Mucosa of descending colon (tissue), 3 donors: Measurements from ENCODE around the gene NT5C. TPM values are rescaled to one million over a fixed set of nuclear protein-coding genes. Genes with fewer than 3 reads are reported as not detected.
A peak's percentile ranks its signal among the peaks of the same experiment; 100 is the strongest.

Source experiments
- ATAC-seq: fragments of 200-7000 bp; cut with Tn5 transposase; one replicate; pipeline ENCODE4 v1.9.1; 2020; ENCODE audit warnings: mild to moderate bottlenecking, moderate library complexity
- DNase-seq, 3 donors: peaks; one replicate each; pipeline ENCODE4 v3.0.0-alpha.2; 2020
- H3K36me3 ChIP-seq: fragments of 200-600 bp; one replicate; pipeline ENCODE4 v1.8.0; 2021; ENCODE audit warnings: low read depth, mild to moderate bottlenecking
- H3K4me1 ChIP-seq: fragments of 200-600 bp; one replicate; pipeline ENCODE4 v1.8.0; 2021; ENCODE audit warnings: low read depth, mild to moderate bottlenecking
- H3K4me3 ChIP-seq: fragments of 200-600 bp; one replicate; pipeline ENCODE4 v1.8.0; 2021; ENCODE audit warnings: mild to moderate bottlenecking
- H3K9me3 ChIP-seq: fragments of 200-600 bp; one replicate; pipeline ENCODE4 v1.8.0; 2021; ENCODE audit warnings: mild to moderate bottlenecking
- CTCF ChIP-seq: fragments of 200-600 bp; IDR thresholded peaks from one replicate; pipeline ENCODE4 v1.8.0; 2022; ENCODE audit warnings: antibody characterized with exemption, mild to moderate bottlenecking
- intact Hi-C, 2 donors: fragments of 100-400 bp; cut with DNase I in 1 of 2; cut with micrococcal nuclease in 1 of 2; formaldehyde crosslinking; loops; one replicate each; pipeline versions ENCODE4 v1.11.0 to v1.11.1; 2022; cut with DNase I, micrococcal nuclease
- total RNA-seq, 3 donors: library from RNA; stranded (reverse); fragmentation: NEBNext Ultra II Directional in 2 of 3; extraction: Animal tissue kit (Norgen Biotek cat#: 25700) in 2 of 3; gene quantifications; one replicate each; pipeline versions ENCODE4 v1.2.1 to v1.2.4, GENCODE V29; 2021 to 2023
- donor health status: DM: no; HTN: no; CAD: no; lungs with moderate emphysema.
- donor health status: DM: no; HTN: no; CAD: no.
- donor health status: DM: no; HTN: yes; CAD: no.

Gene NT5C
- total RNA-seq, 3 donors from 2014 or later: 57.2 to 97.6 (median 75.4) TPM

GRCh38 chr17:75155191-75155601 is 23.7 kb upstream of the NT5C start:
- Histone ChIP-seq H3K4me1 (peaks cover 9% of the 10 kb centered on the region), H3K36me3 (no peaks in the 10 kb centered on the region), H3K9me3 (no peaks in the 10 kb centered on the region), H3K4me3 (no peak overlapping the region)
- TF ChIP-seq CTCF: no peak
- no peak for ATAC-seq
- DNase-seq: no peak
- intact Hi-C loops: no loop called here

GRCh38 chr17:75154195-75155106 is 22.9 kb upstream of the NT5C start, which contains the start of gene JPT1:
Gene JPT1 (minus strand): TSS chr17:75154512. CDS start chr17:75154397, 115 bp downstream.
- peak; percentile 13 for TF ChIP-seq CTCF
- DNase-seq (peak; percentile 98 to 99 (median 99)), ATAC-seq (peak; percentile 96)
- intact Hi-C loops: no loop called here
- no peaks in the 10 kb centered on the region for H3K9me3 ChIP-seq
- no peaks in the 10 kb centered on the region for H3K36me3 ChIP-seq
- peaks cover 9% of the 10 kb centered on the region for H3K4me1 ChIP-seq
- H3K4me3 ChIP-seq: peak within 1 kb of the TSS; percentile 82

GRCh38 chr17:75153780-75154194 is 22.2 kb upstream of the NT5C start:
- Histone ChIP-seq H3K4me1 (peaks cover 9% of the 10 kb centered on the region), H3K36me3 (no peaks in the 10 kb centered on the region), H3K4me3 (peak overlapping the region; percentile 82), H3K9me3 (no peaks in the 10 kb centered on the region)
- ATAC-seq (peak; percentile 33), DNase-seq (peak; percentile 39 to 67 (median 61))
- intact Hi-C loops: no loop called here
- TF ChIP-seq CTCF: no peak

- DNase-seq (peak; percentile 68 to 74 (median 72)), ATAC-seq (peak; percentile 74)
- no peak for TF ChIP-seq CTCF
- H3K9me3 ChIP-seq: no peaks in the 10 kb centered on the region
- H3K4me1 ChIP-seq: peaks cover 16% of the 10 kb centered on the region
- peak overlapping the region; percentile 82 for H3K4me3 ChIP-seq
- intact Hi-C loops: no loop called here
- no peaks in the 10 kb centered on the region for H3K36me3 ChIP-seq
Observed at GRCh38 chr17:75152922-75153779, 21.6 kb upstream of the NT5C start.

- intact Hi-C loops: no loop called here
- no peak overlapping the region for H3K4me3 ChIP-seq
- no peaks in the 10 kb centered on the region for H3K9me3 ChIP-seq
- no peak for TF ChIP-seq CTCF
- no peaks in the 10 kb centered on the region for H3K36me3 ChIP-seq
- ATAC-seq (no peak), DNase-seq (no peak)
- peaks cover 19% of the 10 kb centered on the region for H3K4me1 ChIP-seq
Observed at GRCh38 chr17:75152523-75152921, 21.0 kb upstream of the NT5C start.
